GM13976 (cell line): ENCODE results near the gene SAMD11.

Source experiments
- DNase-seq: peaks from one replicate; pipeline ENCODE4 v3.0.0; 2012; ENCODE audit warnings: low spot score
- in situ Hi-C: fragments of 300-500 bp; cut with MboI; formaldehyde crosslinking; loops from one replicate; pipeline ENCODE4 v1.12.0; 2022; ENCODE audit warnings: low sequenced_read_pairs, mixed read lengths, inconsistent platforms; ENCODE audit not compliant: unreplicated experiment
- TF ChIP-seq, protein P1 (sequence below): IDR thresholded peaks from 2 replicates; pipeline ENCODE4 v1.5.1; 2012; ENCODE audit warnings: borderline replicate concordance, mild to moderate bottlenecking; ENCODE audit not compliant: insufficient read depth; ENCODE audit errors: extremely low read depth, missing control alignments, control extremely low read depth

The SAMD11 gene

DNA sequence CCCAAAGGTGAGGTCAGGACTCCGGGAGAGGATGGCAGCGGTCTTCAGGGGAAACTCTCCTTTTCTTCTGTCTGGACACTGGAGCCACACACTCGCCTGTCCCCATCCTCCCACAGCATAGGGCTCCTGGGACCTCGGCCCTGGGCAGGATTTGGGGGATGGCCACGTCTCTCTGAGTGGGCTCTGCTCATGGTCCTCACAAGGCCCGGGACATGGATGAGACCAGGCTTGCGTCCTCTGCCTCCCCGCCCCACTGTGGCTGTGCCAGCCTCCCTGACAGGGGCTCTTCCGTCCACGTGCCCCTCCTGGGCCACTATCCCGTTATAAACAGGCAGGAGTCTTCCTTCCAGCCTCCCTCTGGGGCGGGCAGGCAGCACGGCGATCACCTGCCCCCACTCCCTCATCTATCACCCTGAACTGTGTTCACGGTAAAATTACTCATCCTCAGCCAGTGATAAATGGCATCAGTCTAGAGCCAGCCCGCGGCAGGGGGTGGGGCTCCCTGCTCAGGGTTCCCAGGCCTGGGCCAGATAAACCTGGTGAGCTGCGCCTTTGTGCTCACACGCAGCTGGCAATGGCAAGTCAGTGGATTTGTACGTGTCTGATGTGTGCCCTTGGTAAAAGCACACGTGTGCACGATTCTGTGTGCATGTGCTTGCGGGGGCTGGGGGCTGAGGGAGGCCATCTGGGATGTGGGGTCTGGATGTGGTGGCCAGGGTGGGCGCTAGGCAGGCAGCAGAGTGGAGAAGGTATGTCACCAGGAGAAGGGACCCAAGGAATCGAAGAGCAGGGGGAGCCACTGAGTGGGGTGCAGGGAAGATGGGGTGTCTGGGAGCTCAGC, 12.6 kb upstream of the SAMD11 start:
- in situ Hi-C loops: no loop called here
- TF ChIP-seq, protein P1, sequence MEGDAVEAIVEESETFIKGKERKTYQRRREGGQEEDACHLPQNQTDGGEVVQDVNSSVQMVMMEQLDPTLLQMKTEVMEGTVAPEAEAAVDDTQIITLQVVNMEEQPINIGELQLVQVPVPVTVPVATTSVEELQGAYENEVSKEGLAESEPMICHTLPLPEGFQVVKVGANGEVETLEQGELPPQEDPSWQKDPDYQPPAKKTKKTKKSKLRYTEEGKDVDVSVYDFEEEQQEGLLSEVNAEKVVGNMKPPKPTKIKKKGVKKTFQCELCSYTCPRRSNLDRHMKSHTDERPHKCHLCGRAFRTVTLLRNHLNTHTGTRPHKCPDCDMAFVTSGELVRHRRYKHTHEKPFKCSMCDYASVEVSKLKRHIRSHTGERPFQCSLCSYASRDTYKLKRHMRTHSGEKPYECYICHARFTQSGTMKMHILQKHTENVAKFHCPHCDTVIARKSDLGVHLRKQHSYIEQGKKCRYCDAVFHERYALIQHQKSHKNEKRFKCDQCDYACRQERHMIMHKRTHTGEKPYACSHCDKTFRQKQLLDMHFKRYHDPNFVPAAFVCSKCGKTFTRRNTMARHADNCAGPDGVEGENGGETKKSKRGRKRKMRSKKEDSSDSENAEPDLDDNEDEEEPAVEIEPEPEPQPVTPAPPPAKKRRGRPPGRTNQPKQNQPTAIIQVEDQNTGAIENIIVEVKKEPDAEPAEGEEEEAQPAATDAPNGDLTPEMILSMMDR: no peak
- DNase-seq: no peak

DNA sequence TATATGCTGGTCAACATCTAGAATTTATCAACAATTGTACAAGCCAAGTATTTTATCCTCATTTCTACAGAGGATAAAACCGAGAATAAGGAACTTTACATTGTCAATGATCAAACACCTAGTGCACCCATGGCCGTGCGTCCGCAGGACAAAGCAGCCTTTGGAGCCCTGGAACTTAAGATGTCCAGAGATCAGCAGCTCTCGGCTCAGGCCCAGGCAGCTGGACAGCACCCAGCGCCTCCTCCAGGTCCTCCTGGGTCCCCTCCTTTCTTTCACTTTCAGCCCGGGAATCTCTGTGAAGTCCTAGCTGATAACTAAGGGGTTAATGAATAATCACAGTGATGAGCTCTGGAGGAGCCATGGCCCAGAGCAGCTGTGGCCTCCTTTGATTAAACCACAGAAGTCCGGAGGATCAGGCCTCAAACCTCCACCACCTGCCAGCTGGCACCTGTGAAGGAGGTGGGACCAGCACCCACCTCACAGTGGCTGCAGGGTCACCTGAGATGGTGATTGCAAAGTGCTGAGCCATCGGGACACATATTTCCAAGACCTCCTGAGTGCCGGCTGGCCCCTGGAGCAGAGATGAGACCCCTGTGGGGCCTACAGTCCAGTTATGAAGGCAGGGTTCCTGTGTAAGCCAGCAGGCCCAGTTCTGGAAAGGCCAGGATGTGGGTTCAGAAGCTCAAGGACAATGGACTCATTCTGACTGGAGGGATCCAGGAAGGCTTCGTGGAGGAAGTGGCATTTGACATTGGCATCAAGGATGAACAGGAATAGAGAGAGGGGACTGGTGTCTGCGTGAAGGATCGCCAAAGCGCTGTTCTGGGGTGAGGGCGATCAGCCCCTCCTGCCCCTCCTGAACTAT, 11.6 kb upstream of the SAMD11 start:
- TF ChIP-seq, protein P1: no peak
- no peak for DNase-seq

DNA sequence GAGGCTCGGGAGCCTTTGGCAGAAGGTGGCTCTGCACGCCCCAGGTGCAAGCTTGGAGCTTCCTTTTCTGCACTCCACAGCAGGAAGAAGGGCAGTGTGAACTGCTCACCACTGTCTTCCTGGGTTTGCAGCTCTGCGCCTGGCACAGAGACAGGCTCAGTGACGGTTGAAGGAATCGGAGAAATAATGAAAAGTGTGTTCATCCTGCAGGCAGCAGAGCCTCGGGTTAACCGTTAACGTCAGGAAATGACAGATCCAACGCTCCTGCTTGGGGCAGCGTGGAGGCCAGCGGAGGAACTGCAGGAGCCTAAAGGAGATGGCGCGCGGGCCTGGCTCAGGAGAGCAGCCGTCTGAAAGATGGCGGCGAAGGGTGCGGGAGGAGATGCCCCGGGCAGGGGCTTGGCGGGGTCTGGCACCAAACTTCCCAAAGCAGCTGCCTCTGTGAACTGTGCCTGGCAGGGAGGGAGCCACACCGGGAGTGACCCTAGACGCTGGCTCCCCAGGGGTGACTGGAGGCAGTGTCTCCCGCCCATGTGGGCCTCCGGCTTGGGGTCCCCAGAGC, 10.9 kb upstream of the SAMD11 start:
- in situ Hi-C loops: no loop called here
- no peak for DNase-seq
- TF ChIP-seq, protein P1: no peak

More for the DNA sequence above, 11.6 kb upstream of the SAMD11 start:
- in situ Hi-C loops: no loop called here

DNA sequence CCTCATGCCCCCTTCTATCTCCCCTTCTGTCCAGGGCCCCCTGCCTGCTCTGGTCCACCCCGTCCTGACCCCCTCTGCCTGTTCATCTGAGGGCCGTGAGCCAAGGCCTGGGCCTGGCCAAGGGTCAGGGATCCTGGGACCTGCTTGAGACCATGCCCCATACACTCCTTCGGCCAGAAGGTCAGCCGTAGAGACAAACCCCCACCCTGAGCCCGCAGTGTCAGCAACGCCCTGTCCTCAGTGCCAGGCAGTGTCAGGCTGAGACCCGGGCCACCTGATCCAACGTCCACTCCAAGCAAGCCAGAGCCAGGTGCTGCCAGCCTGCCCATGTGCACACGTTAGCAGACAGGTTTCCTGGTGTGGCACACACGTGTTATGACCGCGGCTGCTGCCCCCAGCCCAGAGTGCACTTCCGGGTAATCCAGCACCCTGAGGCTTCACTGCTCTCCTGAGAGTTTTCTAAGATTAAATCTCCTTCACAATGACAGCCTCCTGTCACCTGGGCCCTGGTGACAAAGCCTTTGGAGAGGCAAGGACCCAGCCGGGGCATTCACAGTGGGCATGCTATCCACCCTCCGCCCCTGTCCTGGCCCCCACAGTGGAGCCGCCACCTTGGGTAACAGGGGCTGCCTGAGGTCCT, 10.1 kb upstream of the SAMD11 start:
- in situ Hi-C loops: no loop called here
- TF ChIP-seq, protein P1: no peak
- no peak for DNase-seq

DNA sequence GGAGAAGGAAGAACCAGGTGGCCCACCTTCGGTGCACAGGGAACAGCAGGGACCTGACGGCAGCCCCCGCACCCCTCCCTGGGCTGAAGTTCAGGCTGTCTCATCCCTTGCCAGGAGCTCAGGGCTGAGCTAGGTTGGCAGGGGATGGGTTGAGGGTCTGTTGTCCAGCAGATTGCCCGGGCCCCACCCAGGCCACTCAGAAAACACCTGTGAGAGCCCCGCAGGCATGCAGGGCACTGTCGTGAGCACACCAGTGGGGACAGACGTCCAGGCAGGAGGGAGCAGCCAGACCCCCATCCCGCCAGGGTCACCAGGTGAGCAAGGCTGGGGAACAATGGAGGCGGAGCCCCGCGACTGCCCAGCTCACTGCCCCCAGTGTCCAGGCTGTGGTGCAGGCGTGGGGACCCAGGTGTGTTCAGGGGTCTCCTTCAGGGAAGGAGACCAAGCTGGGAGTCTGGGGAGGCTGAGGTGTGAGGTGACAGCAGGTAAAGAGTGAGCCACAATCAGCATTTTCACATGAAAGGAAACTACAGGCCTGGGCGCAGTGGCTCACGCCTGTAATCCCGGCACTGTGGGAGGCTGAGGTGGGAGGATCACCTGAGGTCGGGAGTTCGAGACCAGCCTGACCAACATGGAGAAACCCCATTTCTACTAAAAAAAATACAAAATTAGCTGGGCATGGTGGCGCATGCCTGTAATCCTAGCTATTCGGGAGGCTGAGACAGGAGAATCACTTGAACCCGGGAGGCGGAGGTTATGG, 9.4 kb upstream of the SAMD11 start:
- TF ChIP-seq, protein P1: no peak
- in situ Hi-C loops: no loop called here
- no peak for DNase-seq
